BLaER1 (cell line): Measurements from ENCODE around the gene COL2A1.
"Not testable (repeated sequence)": the region's sequence is repeated elsewhere in the genome, so short reads cannot be mapped to it uniquely, and the experiment has no call there.

ENCODE experiments used
- H3K27ac ChIP-seq: shearing (Covaris generic); formaldehyde crosslinking; 2 replicates; pipeline ENCODE4 v1.8.1; 2022
- H3K27me3 ChIP-seq: shearing (Covaris generic); formaldehyde crosslinking; 2 replicates; pipeline ENCODE4 v1.8.1; 2022
- H3K36me3 ChIP-seq: shearing (Covaris generic); formaldehyde crosslinking; 2 replicates; pipeline ENCODE4 v1.8.1; 2022
- H3K4me1 ChIP-seq: shearing (Covaris generic); formaldehyde crosslinking; 2 replicates; pipeline ENCODE4 v1.8.1; 2022
- H3K4me2 ChIP-seq: shearing (Covaris generic); formaldehyde crosslinking; 2 replicates; pipeline ENCODE4 v1.8.1; 2022
- H3K4me3 ChIP-seq: shearing (Covaris generic); formaldehyde crosslinking; 2 replicates; pipeline ENCODE4 v1.8.1; 2022
- H3K9ac ChIP-seq: shearing (Covaris generic); formaldehyde crosslinking; 2 replicates; pipeline ENCODE4 v1.8.1; 2022
- H3K9me3 ChIP-seq: shearing (Covaris generic); formaldehyde crosslinking; 2 replicates; pipeline ENCODE4 v1.8.1; 2022
- H4K20me1 ChIP-seq: shearing (Covaris generic); formaldehyde crosslinking; 2 replicates; pipeline ENCODE4 v1.8.1; 2022
- Cebpa-rat ChIP-seq: shearing (Covaris generic); IDR thresholded peaks from 2 replicates; pipeline ENCODE4 v1.8.1; 2022

COL2A1 gene

DNA sequence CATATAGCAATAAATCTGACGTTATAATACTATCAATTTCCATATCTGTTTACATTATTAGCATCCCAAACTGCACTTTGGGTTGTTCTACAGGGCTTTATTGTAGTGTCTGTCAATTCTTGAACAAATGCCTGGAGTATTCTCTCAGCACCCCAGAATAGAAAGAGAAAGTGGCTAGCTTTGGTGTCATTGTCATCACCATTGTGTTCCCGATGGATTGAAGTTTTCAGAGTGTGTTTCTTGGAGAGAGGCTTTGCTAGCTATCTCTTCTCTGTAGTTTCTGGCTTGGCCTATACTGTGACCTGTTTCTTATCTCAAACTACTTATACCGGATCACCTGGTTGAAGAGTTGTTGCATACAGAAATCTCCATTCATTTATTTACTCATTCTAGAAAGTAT, 34.4 kb downstream of the COL2A1 start:
- H3K9ac ChIP-seq, result no peak overlapping the region
- peaks cover 45% of the 10 kb centered on the region for H3K36me3 ChIP-seq
- H3K4me2 ChIP-seq, result no peak overlapping the region
- H3K9me3 ChIP-seq, result no peaks in the 10 kb centered on the region
- no peaks in the 10 kb centered on the region for H3K27me3 ChIP-seq
- no peaks in the 10 kb centered on the region for H4K20me1 ChIP-seq
- no peak overlapping the region for H3K4me3 ChIP-seq
- no peak overlapping the region for H3K27ac ChIP-seq
- H3K4me1 ChIP-seq, result peaks cover 13% of the 10 kb centered on the region
- TF ChIP-seq Cebpa-rat, result no peak

DNA sequence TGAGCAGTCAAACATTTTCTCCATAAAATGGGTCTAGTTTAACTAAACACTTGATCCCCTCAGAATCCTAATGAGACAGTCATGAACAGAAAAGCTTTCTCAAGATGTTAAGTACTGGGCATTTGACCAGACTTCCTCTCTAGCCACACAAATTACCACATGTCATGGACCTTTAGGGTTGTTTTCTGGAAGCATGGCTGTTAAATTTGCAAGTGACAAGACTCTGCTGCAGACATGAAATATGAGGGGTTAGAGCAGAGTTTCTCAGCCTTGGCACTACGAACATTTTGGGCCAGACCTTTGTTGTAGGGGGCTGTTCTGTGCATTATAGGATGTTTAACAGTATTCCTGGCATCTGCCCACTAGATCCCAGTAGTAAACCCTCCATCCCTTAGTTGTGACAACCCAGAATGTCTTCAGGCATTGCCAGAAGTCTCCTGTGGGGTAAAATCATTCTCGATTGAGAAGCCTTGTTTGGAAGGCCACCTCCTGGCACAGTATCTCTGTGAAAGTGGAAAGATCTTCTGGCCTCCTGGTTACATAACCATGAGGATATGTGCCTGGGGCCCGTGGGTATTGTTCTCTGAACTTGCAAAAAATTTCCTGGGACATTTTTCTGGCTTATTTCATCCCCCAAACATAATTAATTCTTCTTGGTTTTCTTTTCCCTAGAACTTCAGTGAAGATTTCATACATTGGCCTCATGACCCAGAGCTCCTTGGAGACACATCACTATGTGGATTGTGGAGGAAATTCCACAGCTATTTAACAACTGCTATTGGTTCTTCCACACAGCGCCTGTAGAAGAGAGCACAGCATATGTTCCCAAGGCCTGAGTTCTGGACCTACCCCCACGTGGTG, 36.6 kb downstream of the COL2A1 start:
- Histone ChIP-seq H3K4me3 (no peak overlapping the region), H3K36me3 (peaks cover 45% of the 10 kb centered on the region), H3K4me2 (no peak overlapping the region), H3K9ac (no peak overlapping the region), H3K27me3 (no peaks in the 10 kb centered on the region), H3K4me1 (peaks cover 23% of the 10 kb centered on the region), H3K27ac (no peak overlapping the region), H4K20me1 (no peaks in the 10 kb centered on the region), H3K9me3 (no peaks in the 10 kb centered on the region)
- no peak for TF ChIP-seq Cebpa-rat

DNA sequence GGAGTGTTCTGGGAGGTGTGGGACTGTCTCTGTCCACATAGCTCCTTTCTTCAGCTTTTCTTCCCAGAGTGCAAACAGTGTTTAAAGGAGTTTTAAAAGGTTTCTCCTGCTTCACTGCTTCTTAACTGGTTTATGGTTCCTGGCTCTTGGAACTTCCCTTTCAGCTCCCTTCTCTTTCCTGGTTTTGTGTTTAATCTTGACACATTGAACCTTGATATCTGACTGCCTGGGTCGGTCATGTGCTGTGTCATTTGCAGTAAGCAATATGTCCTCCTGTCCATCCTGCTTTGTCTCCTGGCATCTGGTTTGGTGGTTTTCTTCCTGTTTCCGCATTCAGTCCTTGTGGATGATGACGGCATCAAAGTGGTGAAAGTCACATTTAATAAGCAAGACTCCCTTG, 38.7 kb downstream of the COL2A1 start:
- peak overlapping the region; percentile 97 for H3K4me2 ChIP-seq
- H3K36me3 ChIP-seq, result peaks cover 45% of the 10 kb centered on the region
- no peak overlapping the region for H3K9ac ChIP-seq
- no peak for TF ChIP-seq Cebpa-rat
- peaks cover 23% of the 10 kb centered on the region for H3K4me1 ChIP-seq
- no peak overlapping the region for H3K4me3 ChIP-seq
- no peaks in the 10 kb centered on the region for H3K27me3 ChIP-seq
- no peaks in the 10 kb centered on the region for H3K9me3 ChIP-seq
- H3K27ac ChIP-seq, result no peak overlapping the region
- no peaks in the 10 kb centered on the region for H4K20me1 ChIP-seq

DNA sequence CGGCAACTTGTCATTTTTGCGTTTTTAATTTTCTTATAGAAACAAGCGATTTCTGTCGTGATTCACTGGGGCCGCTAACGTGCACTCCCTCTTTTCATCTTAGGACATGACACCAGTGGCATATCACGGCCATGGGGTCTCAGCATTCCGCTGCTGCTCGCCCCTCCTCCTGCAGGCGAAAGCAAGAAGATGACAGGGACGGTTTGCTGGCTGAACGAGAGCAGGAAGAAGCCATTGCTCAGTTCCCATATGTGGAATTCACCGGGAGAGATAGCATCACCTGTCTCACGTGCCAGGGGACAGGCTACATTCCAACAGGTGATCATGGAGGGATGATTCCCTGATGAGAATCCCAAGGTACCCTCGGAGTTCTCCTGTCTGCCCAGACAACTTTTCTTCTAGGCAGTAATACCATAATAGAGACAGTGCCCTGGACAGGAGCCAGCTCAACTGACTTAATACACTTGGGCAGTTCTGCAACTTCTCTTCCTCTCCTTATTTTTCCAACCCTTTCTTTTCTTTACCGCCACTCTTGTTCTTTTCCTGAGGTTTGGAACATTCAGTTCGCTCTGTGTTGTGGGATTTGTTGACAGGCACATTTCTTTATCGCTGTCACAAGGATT, 40.1 kb downstream of the COL2A1 start:
- H3K9me3 ChIP-seq, result no peaks in the 10 kb centered on the region
- H3K27me3 ChIP-seq, result no peaks in the 10 kb centered on the region
- H3K4me2 ChIP-seq, result peak overlapping the region; percentile 97
- H3K36me3 ChIP-seq, result peaks cover 43% of the 10 kb centered on the region
- no peak for TF ChIP-seq Cebpa-rat
- peak overlapping the region; percentile 82 for H3K4me3 ChIP-seq
- H4K20me1 ChIP-seq, result no peaks in the 10 kb centered on the region
- H3K4me1 ChIP-seq, result peaks cover 23% of the 10 kb centered on the region
- peak overlapping the region; percentile 74; the same call in 1 of the 2 replicates for H3K27ac ChIP-seq
- H3K9ac ChIP-seq, result peak overlapping the region; percentile 81

DNA sequence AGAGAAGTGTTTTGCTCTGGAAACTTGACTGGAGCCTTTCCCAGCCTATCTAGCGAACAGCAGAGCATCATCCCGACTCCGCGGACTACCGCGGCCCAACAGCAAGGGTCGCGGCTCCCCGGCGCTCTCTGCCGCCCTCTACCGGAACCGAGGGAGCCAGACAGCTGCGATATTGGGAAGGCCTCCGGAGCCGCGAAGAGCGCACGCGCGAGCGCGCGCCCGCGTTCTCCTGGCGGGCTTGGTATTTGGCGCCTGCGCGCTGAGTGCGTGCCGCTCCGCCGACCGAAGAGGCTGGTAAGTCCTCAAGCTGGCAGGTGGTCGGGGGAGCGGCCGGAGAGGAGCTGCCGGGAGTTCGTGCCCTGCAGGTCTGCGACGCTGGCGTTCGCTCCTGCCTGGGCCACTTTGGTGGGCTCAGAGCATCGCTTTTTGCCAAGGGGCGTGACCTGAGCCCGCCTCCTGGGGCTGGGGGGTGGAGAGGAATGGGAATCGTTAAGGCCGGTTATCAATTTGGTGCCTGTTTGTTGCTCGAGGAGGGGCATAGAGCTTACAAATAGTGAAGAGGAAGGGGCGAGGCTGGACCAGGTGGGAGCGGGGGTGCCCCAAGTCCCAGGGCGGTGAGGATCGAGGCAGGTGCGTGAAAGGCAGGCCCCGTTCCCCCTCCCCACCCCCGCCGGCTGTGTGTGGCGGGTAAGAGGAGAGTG, 40.8 kb downstream of the COL2A1 start, which contains the start of gene TMEM106C:
TSS of gene TMEM106C (plus strand) at position 257 of the 701 bp plus-strand sequence. CDS start 641 bp downstream, outside the sequence.
- no peaks in the 10 kb centered on the region for H3K27me3 ChIP-seq
- no peaks in the 10 kb centered on the region for H4K20me1 ChIP-seq
- H3K4me3 ChIP-seq, result peak within 1 kb of the TSS; percentile 82
- peaks cover 35% of the 10 kb centered on the region for H3K36me3 ChIP-seq
- H3K9ac ChIP-seq, result peak within 1 kb of the TSS; percentile 81
- H3K9me3 ChIP-seq, result peaks cover 5% of the 10 kb centered on the region
- peak within 1 kb of the TSS; percentile 97 for H3K4me2 ChIP-seq
- no peak for TF ChIP-seq Cebpa-rat
- H3K27ac ChIP-seq, result peak within 1 kb of the TSS; percentile 74
- H3K4me1 ChIP-seq, result peaks cover 23% of the 10 kb centered on the region

GRCh38 chr12:47962198-47962597, 42.1 kb downstream of the COL2A1 start:
- peaks cover 23% of the 10 kb centered on the region for H3K4me1 ChIP-seq
- peaks cover 22% of the 10 kb centered on the region for H3K36me3 ChIP-seq
- no peak overlapping the region for H3K27ac ChIP-seq
- H3K9ac ChIP-seq, result no peak overlapping the region
- no peak overlapping the region for H3K4me2 ChIP-seq
- H3K27me3 ChIP-seq, result no peaks in the 10 kb centered on the region
- peaks cover 18% of the 10 kb centered on the region for H3K9me3 ChIP-seq
- no peak for TF ChIP-seq Cebpa-rat
- no peak overlapping the region for H3K4me3 ChIP-seq
- no peaks in the 10 kb centered on the region for H4K20me1 ChIP-seq

DNA sequence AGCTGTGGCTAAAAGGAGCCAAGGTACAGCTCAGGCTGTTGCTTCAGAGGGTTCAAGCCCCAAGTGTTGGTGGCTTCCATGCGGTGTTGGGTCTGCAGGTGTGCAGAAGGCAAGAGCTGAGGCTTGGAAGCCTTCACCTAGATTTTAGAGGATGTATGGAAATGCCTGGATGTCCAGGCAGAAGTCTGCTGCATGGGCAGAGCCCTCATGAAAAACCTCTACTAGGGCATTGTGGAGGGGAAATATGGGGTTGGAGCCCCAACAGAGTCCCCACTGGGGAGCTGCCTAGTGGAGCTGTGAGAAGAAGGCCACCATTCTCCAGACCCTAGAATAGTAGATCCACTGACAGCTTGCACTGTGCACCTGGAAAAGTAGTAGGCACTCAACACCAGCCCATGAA, 46.6 kb downstream of the COL2A1 start:
- H3K27ac ChIP-seq, H3K4me2 ChIP-seq, H3K4me1 ChIP-seq, H3K36me3 ChIP-seq, H3K9ac ChIP-seq, H4K20me1 ChIP-seq, H3K27me3 ChIP-seq: not testable (repeated sequence)
- H3K4me3 ChIP-seq, result 0 out of 2 replicates have a peak overlapping the region, but pooled peaks have one; percentile 5
- peaks cover 23% of the 10 kb centered on the region for H3K9me3 ChIP-seq

- H3K4me3 ChIP-seq, result no peak overlapping the region
- no peaks in the 10 kb centered on the region for H4K20me1 ChIP-seq
- H3K27ac ChIP-seq, result no peak overlapping the region
- TF ChIP-seq Cebpa-rat, result no peak
- H3K9ac ChIP-seq, result no peak overlapping the region
- no peaks in the 10 kb centered on the region for H3K36me3 ChIP-seq
- no peaks in the 10 kb centered on the region for H3K27me3 ChIP-seq
- H3K4me2 ChIP-seq, result no peak overlapping the region
- peaks cover 23% of the 10 kb centered on the region for H3K9me3 ChIP-seq
- peaks cover 10% of the 10 kb centered on the region for H3K4me1 ChIP-seq
These were observed 49.2 kb downstream of the COL2A1 start for GRCh38 chr12:47955059-47955458.

GRCh38 chr12:47954467-47955045, 49.7 kb downstream of the COL2A1 start:
- Histone ChIP-seq H4K20me1 (no peaks in the 10 kb centered on the region), H3K4me1 (peaks cover 15% of the 10 kb centered on the region), H3K36me3 (no peaks in the 10 kb centered on the region), H3K9me3 (peaks cover 23% of the 10 kb centered on the region), H3K4me3 (no peak overlapping the region), H3K4me2 (no peak overlapping the region), H3K9ac (no peak overlapping the region), H3K27ac (no peak overlapping the region), H3K27me3 (no peaks in the 10 kb centered on the region)
- no peak for TF ChIP-seq Cebpa-rat

DNA sequence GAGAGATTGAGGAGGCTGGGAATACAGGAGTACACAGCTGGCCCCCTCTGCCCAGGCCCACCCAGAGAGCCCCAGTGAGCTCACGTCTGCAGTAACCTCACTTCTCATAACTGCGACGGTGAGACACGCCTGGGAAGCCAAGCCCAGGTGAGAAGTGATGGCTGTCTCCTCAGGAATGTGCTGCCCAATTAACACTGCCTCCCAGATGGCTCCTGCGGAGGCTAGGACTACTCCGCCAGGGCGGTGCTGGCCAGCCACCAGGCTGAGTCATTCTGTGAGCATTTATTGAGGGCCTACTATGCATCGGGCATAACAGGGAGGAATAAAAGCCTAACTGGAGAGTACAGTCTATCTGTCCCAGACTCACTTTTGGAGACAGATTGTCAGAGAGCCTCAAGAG, 50.2 kb downstream of the COL2A1 start:
- H3K4me1 ChIP-seq, result peaks cover 20% of the 10 kb centered on the region

More for the DNA sequence above, 50.2 kb downstream of the COL2A1 start:
- no peak for TF ChIP-seq Cebpa-rat
- Histone ChIP-seq H3K4me2 (no peak overlapping the region), H3K27me3 (no peaks in the 10 kb centered on the region), H3K9me3 (peaks cover 23% of the 10 kb centered on the region), H3K27ac (no peak overlapping the region), H3K9ac (no peak overlapping the region), H3K36me3 (no peaks in the 10 kb centered on the region), H4K20me1 (no peaks in the 10 kb centered on the region), H3K4me3 (no peak overlapping the region)
